ENCODE measurements around the gene TOB1. TPM values are rescaled to one million over a fixed set of nuclear protein-coding genes. Genes with fewer than 3 reads are reported as not detected.

TOB1 gene
- total RNA-seq, 1 donor from 2014 or later: 8.2 TPM

GRCh38 chr17:50833510-50834428, 32.4 kb downstream of the TOB1 start:
- no peak for DNase-seq (ENCODE audit: extremely low read depth, low read depth, low spot score)

GRCh38 chr17:50832864-50833381, 33.2 kb downstream of the TOB1 start:
- no peak for DNase-seq (ENCODE audit: extremely low read depth, low read depth, low spot score)

- no peak for DNase-seq (ENCODE audit: extremely low read depth, low read depth, low spot score)
These were observed 33.8 kb downstream of the TOB1 start for GRCh38 chr17:50832267-50832863.

GRCh38 chr17:50831471-50831928, 34.7 kb downstream of the TOB1 start:
- DNase-seq (ENCODE audit: extremely low read depth, low read depth, low spot score): no peak

- no peak for DNase-seq (ENCODE audit: extremely low read depth, low read depth, low spot score)
These were observed 35.2 kb downstream of the TOB1 start for GRCh38 chr17:50830994-50831393.

GRCh38 chr17:50830352-50830751, 35.8 kb downstream of the TOB1 start:
- DNase-seq (ENCODE audit: extremely low read depth, low read depth, low spot score): no peak

- DNase-seq (ENCODE audit: extremely low read depth, low read depth, low spot score): no peak
These were observed 36.8 kb downstream of the TOB1 start for GRCh38 chr17:50829332-50829731.

GRCh38 chr17:50828508-50829170, 37.5 kb downstream of the TOB1 start:
- DNase-seq (ENCODE audit: extremely low read depth, low read depth, low spot score): no peak

GRCh38 chr17:50825188-50825587, 41.0 kb downstream of the TOB1 start:
- DNase-seq (ENCODE audit: extremely low read depth, low read depth, low spot score): no peak

- no peak for DNase-seq (ENCODE audit: extremely low read depth, low read depth, low spot score)
These were observed 41.7 kb downstream of the TOB1 start for GRCh38 chr17:50824429-50824828.

GRCh38 chr17:50822550-50822949, 43.6 kb downstream of the TOB1 start:
- DNase-seq (ENCODE audit: extremely low read depth, low read depth, low spot score): no peak

GRCh38 chr17:50820651-50821050, 45.5 kb downstream of the TOB1 start:
- no peak for DNase-seq (ENCODE audit: extremely low read depth, low read depth, low spot score)

- DNase-seq (ENCODE audit: extremely low read depth, low read depth, low spot score): no peak
These were observed 47.1 kb downstream of the TOB1 start for GRCh38 chr17:50818921-50819657.

- no peak for DNase-seq (ENCODE audit: extremely low read depth, low read depth, low spot score)
These were observed 47.9 kb downstream of the TOB1 start for GRCh38 chr17:50818261-50818660.

- no peak for DNase-seq (ENCODE audit: extremely low read depth, low read depth, low spot score)
These were observed 48.3 kb downstream of the TOB1 start for GRCh38 chr17:50817838-50818237.

GRCh38 chr17:50816771-50817751, 49.1 kb downstream of the TOB1 start:
- DNase-seq (ENCODE audit: extremely low read depth, low read depth, low spot score): no peak

GRCh38 chr17:50816271-50816670, 49.9 kb downstream of the TOB1 start:
- DNase-seq (ENCODE audit: extremely low read depth, low read depth, low spot score): no peak

GRCh38 chr17:50815400-50815799, 50.8 kb downstream of the TOB1 start:
- no peak for DNase-seq (ENCODE audit: extremely low read depth, low read depth, low spot score)

GRCh38 chr17:50813583-50813982, 52.6 kb downstream of the TOB1 start:
- no peak for DNase-seq (ENCODE audit: extremely low read depth, low read depth, low spot score)
